Measurements from ENCODE around the gene RASL11B. TPM values are rescaled to one million over a fixed set of nuclear protein-coding genes. Genes with fewer than 3 reads are reported as not detected.

Gene RASL11B
- total and polyA plus RNA-seq, 9 donors = 15.3 to 166 (median 62.5) TPM

DNA sequence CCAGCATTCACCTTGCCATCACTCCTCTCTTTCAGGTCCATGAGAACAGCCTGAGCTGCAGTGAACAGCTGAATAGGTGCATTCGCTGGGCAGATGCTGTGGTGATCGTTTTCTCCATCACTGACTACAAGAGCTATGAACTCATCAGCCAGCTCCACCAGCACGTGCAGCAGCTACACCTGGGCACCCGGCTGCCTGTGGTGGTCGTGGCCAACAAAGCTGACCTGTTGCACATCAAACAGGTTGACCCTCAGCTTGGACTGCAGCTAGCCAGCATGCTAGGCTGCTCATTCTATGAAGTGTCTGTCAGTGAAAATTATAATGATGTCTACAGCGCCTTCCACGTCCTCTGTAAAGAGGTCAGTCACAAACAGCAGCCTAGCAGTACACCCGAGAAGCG is 3.2 kb downstream of the RASL11B start:
- no peak overlapping the region for H3K4me3 ChIP-seq
- H3K27ac ChIP-seq = peak overlapping the region in 1 of 2 donors; percentile 14
- TF ChIP-seq POLR2A (IDR thresholded peaks at IDR 0.05) = no peak
- TF ChIP-seq, protein P1, sequence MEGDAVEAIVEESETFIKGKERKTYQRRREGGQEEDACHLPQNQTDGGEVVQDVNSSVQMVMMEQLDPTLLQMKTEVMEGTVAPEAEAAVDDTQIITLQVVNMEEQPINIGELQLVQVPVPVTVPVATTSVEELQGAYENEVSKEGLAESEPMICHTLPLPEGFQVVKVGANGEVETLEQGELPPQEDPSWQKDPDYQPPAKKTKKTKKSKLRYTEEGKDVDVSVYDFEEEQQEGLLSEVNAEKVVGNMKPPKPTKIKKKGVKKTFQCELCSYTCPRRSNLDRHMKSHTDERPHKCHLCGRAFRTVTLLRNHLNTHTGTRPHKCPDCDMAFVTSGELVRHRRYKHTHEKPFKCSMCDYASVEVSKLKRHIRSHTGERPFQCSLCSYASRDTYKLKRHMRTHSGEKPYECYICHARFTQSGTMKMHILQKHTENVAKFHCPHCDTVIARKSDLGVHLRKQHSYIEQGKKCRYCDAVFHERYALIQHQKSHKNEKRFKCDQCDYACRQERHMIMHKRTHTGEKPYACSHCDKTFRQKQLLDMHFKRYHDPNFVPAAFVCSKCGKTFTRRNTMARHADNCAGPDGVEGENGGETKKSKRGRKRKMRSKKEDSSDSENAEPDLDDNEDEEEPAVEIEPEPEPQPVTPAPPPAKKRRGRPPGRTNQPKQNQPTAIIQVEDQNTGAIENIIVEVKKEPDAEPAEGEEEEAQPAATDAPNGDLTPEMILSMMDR (IDR thresholded peaks at IDR 0.05) = no peak
- TF ChIP-seq EP300 (IDR thresholded peaks at IDR 0.05) = no peak
- intact Hi-C loops (cut with DNase I) = loop anchor here in 2 of 4 donors (10.0 kb wide), 4 partner anchors 90 to 300 kb away; partner anchors contain the start of gene USP46 (in 1 of the 2)
- H3K36me3 ChIP-seq = no peaks in the 10 kb centered on the region
- H3K4me1 ChIP-seq (ENCODE audit: insufficient read depth) = peaks cover 21% of the 10 kb centered on the region
- H3K9me3 ChIP-seq = no peaks in the 10 kb centered on the region
- WGBS, 3 donors = 43 to 52% (median 48%) methylated on average over 9 of the region's 9 CpGs
- no peaks in the 10 kb centered on the region for H3K27me3 ChIP-seq
- no peak for DNase-seq

DNA sequence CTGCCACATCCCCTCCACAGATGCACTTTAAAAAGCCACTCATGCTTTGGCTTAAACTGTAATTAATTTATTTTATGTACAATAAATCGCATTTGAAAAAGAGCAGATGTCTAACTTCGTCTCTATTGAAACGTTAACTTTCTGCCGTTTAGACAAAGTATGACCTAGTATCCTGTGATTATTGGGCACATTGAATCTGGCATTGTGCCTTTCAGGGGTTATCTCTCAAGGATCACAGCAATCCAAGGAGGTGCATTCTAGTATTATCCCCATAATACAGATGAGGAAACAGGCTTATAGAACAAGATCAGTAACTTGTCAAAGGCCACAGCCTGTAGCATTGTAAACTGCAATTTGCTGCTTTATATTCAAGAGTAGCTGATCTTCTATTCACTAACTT is 4.6 kb downstream of the RASL11B start:
- H3K4me3 ChIP-seq = no peak overlapping the region
- DNase-seq = no peak
- no peaks in the 10 kb centered on the region for H3K27me3 ChIP-seq
- H3K36me3 ChIP-seq = no peaks in the 10 kb centered on the region
- H3K9me3 ChIP-seq = no peaks in the 10 kb centered on the region
- no peak overlapping the region for H3K27ac ChIP-seq
- H3K4me1 ChIP-seq (ENCODE audit: insufficient read depth) = peaks cover 20% of the 10 kb centered on the region
- TF ChIP-seq, protein P1 (IDR thresholded peaks at IDR 0.05) = no peak
- no peak for TF ChIP-seq EP300 (IDR thresholded peaks at IDR 0.05)
- no peak for TF ChIP-seq POLR2A (IDR thresholded peaks at IDR 0.05)
- intact Hi-C loops (cut with DNase I) = loop anchor here in 2 of 4 donors (10.0 kb wide), 4 partner anchors 88 to 302 kb away; partner anchors contain the start of gene USP46 (in 1 of the 2)
- 57 to 60% (median 59%) methylated on average over 4 of the region's 4 CpGs for WGBS, 3 donors

DNA sequence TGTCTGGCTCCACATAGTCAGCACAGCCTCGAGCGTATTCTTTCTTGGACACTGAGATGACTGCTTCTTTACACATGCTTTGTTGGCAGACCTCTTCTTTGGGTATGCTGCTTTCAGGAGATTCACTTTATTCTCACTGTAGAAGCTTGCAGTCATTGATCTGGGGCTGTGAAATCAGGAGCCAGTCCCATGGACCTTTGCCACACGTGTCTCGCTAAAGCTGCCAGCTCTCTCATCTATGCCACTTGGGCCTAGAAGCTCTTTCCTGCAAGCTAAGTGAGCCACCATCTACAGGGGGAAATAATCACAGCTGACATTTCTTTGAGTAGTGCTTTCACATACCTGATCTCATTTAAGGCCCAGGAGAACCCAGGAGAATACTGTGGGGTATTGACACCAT is 5.0 kb downstream of the RASL11B start:
- intact Hi-C loops (cut with DNase I) = loop anchor here in 2 of 4 donors (10.0 kb wide), 4 partner anchors 88 to 302 kb away; partner anchors contain the start of gene USP46 (in 1 of the 2)
- TF ChIP-seq, protein P1 (IDR thresholded peaks at IDR 0.05) = no peak
- TF ChIP-seq EP300 (IDR thresholded peaks at IDR 0.05) = no peak
- no peak for TF ChIP-seq POLR2A (IDR thresholded peaks at IDR 0.05)
- H3K4me1 ChIP-seq (ENCODE audit: insufficient read depth) = peaks cover 20% of the 10 kb centered on the region
- H3K36me3 ChIP-seq = no peaks in the 10 kb centered on the region
- DNase-seq = no peak
- no peaks in the 10 kb centered on the region for H3K9me3 ChIP-seq
- 68 to 81% (median 71%) methylated on average over 4 of the region's 4 CpGs for WGBS, 3 donors
- no peaks in the 10 kb centered on the region for H3K27me3 ChIP-seq
- no peak overlapping the region for H3K27ac ChIP-seq
- H3K4me3 ChIP-seq = no peak overlapping the region

DNA sequence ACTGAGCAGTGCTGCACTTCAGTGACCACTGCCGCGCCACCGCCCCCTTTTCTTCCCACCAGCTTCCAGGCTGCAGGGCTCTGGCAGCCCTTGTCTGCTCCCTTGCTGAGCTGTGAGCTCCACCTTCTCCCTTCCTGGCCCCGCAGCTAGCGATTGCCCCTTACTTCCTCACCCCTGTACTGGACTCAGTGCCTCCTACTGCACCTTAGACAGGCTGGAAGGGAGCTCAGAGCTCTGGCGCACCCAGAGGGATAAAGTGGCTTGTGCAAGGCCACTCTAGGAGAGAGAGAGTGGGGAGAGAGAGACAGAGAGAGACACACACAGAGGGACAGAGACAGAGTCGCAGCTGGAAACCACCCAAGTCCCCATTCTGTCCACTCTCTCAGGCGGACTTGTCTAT is 6.0 kb downstream of the RASL11B start:
- WGBS, 3 donors = 41 to 47% (median 45%) methylated on average over 8 of the region's 8 CpGs
- TF ChIP-seq, protein P1 (IDR thresholded peaks at IDR 0.05) = no peak
- TF ChIP-seq POLR2A (IDR thresholded peaks at IDR 0.05) (no peak), EP300 (IDR thresholded peaks at IDR 0.05) (no peak)

More for the DNA sequence above, 6.0 kb downstream of the RASL11B start:
- Histone ChIP-seq H3K4me3 (no peak overlapping the region), H3K36me3 (no peaks in the 10 kb centered on the region), H3K27ac (no peak overlapping the region), H3K4me1 (ENCODE audit: insufficient read depth) (peaks cover 20% of the 10 kb centered on the region), H3K27me3 (no peaks in the 10 kb centered on the region), H3K9me3 (no peaks in the 10 kb centered on the region)
- intact Hi-C loops (cut with DNase I) = loop anchor here in 2 of 4 donors (10.0 kb wide), 4 partner anchors 87 to 303 kb away; partner anchors contain the start of gene USP46 (in 1 of the 2)
- DNase-seq = peak; percentile 32 to 56 (median 39)
